ENCODE data around the gene TESK2. TPM values are rescaled to one million over a fixed set of nuclear protein-coding genes. Genes with fewer than 3 reads are reported as not detected.

The TESK2 gene
- total and polyA plus RNA-seq, 8 donors = 1.5 to 3.6 (median 2.6) TPM

- H3K4me3 ChIP-seq = no peak overlapping the region
- no peak for ATAC-seq
- no peak for DNase-seq
- FAIRE-seq = no peak
- H3K36me3 ChIP-seq = no peaks in the 10 kb centered on the region
- no peaks in the 10 kb centered on the region for H3K27me3 ChIP-seq
- intact Hi-C loops (cut with DNase I) = no loop called here
- WGBS, 2 donors = 43 to 48% methylated on average over 2 of the region's 2 CpGs
- H3K27ac ChIP-seq = no peak overlapping the region
- TF ChIP-seq CTCF (IDR thresholded peaks at IDR 0.05) = no peak
- H3K4me1 ChIP-seq = peaks cover 0 to 18% (median 5%) of the 10 kb centered on the region in 3 donors
- no peaks in the 10 kb centered on the region for H3K9me3 ChIP-seq
Observed at GRCh38 chr1:45501505-45501859, 10.5 kb upstream of the TESK2 start.

- ATAC-seq = peak; percentile 4 to 16 (median 6)
Observed at GRCh38 chr1:45499415-45499769, 8.4 kb upstream of the TESK2 start.

GRCh38 chr1:45498279-45498678 is 7.3 kb upstream of the TESK2 start:
- Histone ChIP-seq H3K27me3 (no peaks in the 10 kb centered on the region), H3K27ac (no peak overlapping the region), H3K4me1 (peaks cover 0 to 18% (median 5%) of the 10 kb centered on the region in 3 donors), H3K36me3 (no peaks in the 10 kb centered on the region), H3K4me3 (no peak overlapping the region), H3K9me3 (no peaks in the 10 kb centered on the region)
- ATAC-seq (no peak), FAIRE-seq (no peak), DNase-seq (no peak)
- intact Hi-C loops (cut with DNase I) = no loop called here
- TF ChIP-seq CTCF (IDR thresholded peaks at IDR 0.05) = no peak

More at GRCh38 chr1:45499415-45499769, 8.4 kb upstream of the TESK2 start:
- Histone ChIP-seq H3K4me1 (peaks cover 0 to 18% (median 5%) of the 10 kb centered on the region in 3 donors), H3K27me3 (no peaks in the 10 kb centered on the region), H3K9me3 (no peaks in the 10 kb centered on the region), H3K4me3 (peak overlapping the region; percentile 18 to 88 (median 50)), H3K36me3 (no peaks in the 10 kb centered on the region), H3K27ac (peak overlapping the region in 2 of 4 donors; percentile 37 to 54)
- WGBS, 2 donors = 1 to 2% methylated on average over 7 of the region's 7 CpGs
- no peak for TF ChIP-seq CTCF (IDR thresholded peaks at IDR 0.05)
- DNase-seq = no peak
- intact Hi-C loops (cut with DNase I) = no loop called here
- no peak for FAIRE-seq

GRCh38 chr1:45493116-45493697 is 2.2 kb upstream of the TESK2 start:
- TF ChIP-seq CTCF (IDR thresholded peaks at IDR 0.05) = peak in 2 of 4 donors; percentile 31 to 33
- H3K4me3 ChIP-seq = no peak overlapping the region
- H3K27me3 ChIP-seq = no peaks in the 10 kb centered on the region
- ATAC-seq = no peak
- H3K9me3 ChIP-seq = no peaks in the 10 kb centered on the region
- DNase-seq = peak in 4 of 6 donors; percentile 18 to 56 (median 32)
- H3K4me1 ChIP-seq = peaks cover 0 to 3% (median 0%) of the 10 kb centered on the region in 3 donors
- WGBS, 2 donors = 61 to 75% methylated on average over 2 of the region's 2 CpGs
- intact Hi-C loops (cut with DNase I) = loop anchor here in 2 of 3 donors (5.0 kb wide), 2 partner anchors 131 to 476 kb away; no protein-coding TSS in a partner anchor
- no peak overlapping the region for H3K27ac ChIP-seq
- no peaks in the 10 kb centered on the region for H3K36me3 ChIP-seq
- FAIRE-seq = no peak

GRCh38 chr1:45492691-45493090 is 1.7 kb upstream of the TESK2 start:
- ATAC-seq = no peak
- TF ChIP-seq CTCF (IDR thresholded peaks at IDR 0.05) = no peak
- no peak overlapping the region for H3K27ac ChIP-seq
- FAIRE-seq = no peak
- intact Hi-C loops (cut with DNase I) = loop anchor here in 2 of 3 donors (5.0 kb wide), 2 partner anchors 130 to 475 kb away; no protein-coding TSS in a partner anchor
- no peaks in the 10 kb centered on the region for H3K9me3 ChIP-seq
- no peaks in the 10 kb centered on the region for H3K27me3 ChIP-seq
- H3K36me3 ChIP-seq = no peaks in the 10 kb centered on the region
- 75 to 90% methylated on average over 3 of the region's 3 CpGs for WGBS, 2 donors
- no peak overlapping the region for H3K4me3 ChIP-seq
- peak in 1 of 6 donors; percentile 18 for DNase-seq
- H3K4me1 ChIP-seq = peaks cover 0 to 3% (median 0%) of the 10 kb centered on the region in 3 donors

All from pancreas (tissue), 10 donors.